AG10803 (cell line): ENCODE results near the gene PKIG.

Source experiments
- DNase-seq: peaks from one replicate; pipeline ENCODE4 v3.0.0; 2010; ENCODE audit warnings: low read depth
- H3K4me3 ChIP-seq: 2 replicates; pipeline ENCODE4 v1.5.1; 2011; ENCODE audit warnings: mild to moderate bottlenecking, low read length, control low read depth
- TF ChIP-seq, protein P1 (sequence below): conservative IDR thresholded peaks from 2 replicates; pipeline ENCODE4 v1.5.1; 2011; ENCODE audit warnings: mild to moderate bottlenecking, low read length, control low read depth, inconsistent platforms

Gene PKIG

DNA sequence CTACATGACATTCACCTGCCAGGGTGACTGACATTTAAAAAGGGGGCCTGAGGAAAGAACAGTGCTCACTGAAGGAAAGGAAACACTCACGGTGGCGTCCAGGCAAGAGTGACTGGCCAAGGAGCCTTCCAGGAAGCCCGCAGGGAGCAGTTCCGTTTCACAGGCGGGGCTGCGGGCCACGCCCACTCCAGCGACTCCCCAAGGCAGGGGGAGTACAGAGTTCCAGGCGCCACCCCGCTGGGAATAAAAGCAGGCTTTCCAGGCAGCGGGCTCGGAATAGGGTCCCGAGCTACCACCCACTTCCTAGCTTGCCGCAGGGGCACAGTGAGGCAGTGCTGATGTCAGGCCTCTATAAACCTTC, 34.2 kb downstream of the PKIG start:
- no peak overlapping the region for H3K4me3 ChIP-seq
- TF ChIP-seq, protein P1, sequence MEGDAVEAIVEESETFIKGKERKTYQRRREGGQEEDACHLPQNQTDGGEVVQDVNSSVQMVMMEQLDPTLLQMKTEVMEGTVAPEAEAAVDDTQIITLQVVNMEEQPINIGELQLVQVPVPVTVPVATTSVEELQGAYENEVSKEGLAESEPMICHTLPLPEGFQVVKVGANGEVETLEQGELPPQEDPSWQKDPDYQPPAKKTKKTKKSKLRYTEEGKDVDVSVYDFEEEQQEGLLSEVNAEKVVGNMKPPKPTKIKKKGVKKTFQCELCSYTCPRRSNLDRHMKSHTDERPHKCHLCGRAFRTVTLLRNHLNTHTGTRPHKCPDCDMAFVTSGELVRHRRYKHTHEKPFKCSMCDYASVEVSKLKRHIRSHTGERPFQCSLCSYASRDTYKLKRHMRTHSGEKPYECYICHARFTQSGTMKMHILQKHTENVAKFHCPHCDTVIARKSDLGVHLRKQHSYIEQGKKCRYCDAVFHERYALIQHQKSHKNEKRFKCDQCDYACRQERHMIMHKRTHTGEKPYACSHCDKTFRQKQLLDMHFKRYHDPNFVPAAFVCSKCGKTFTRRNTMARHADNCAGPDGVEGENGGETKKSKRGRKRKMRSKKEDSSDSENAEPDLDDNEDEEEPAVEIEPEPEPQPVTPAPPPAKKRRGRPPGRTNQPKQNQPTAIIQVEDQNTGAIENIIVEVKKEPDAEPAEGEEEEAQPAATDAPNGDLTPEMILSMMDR: no peak
- no peak for DNase-seq

DNA sequence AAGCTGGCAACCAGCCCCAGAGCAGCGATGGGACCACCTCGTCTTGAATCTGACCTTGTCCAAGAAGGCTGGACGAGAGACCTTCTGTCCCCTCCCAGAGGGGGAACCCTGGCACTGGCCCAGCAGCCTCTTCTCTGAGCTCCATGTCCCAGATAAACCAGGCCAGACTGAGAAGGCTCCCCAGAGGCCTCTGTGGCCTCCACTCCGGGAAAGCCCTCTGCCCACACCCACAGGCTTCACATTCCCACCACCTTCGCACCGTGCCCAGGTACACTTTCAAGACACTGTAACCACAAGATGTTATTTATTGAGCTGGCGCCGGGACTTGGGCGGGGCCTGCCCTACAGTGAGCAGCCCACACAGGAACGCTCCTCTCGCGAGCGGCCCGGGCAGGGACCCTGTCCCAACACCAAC, 35.9 kb downstream of the PKIG start:
- TF ChIP-seq, protein P1: no peak
- no peak overlapping the region for H3K4me3 ChIP-seq
- DNase-seq: no peak

DNA sequence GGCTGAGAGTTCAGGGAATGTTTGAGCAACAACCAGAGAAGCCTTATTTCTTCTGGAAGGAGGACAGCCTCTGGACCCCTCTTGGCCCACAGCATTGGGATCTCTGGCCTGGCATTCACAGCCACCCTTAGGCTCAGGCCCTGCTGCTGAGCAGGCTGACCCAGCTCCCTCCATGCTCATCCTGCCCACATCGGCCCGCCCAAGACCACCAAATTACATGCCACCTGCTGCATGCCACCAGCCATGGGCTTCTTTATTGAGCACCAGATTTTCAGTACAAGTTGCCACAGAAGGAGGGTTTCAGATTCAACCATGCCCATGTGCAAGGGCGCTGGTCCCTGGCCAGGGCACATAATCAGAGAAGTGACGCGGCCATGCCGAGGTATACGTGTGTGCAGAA, 36.9 kb downstream of the PKIG start:
- no peak for DNase-seq
- TF ChIP-seq, protein P1: no peak
- no peak overlapping the region for H3K4me3 ChIP-seq

DNA sequence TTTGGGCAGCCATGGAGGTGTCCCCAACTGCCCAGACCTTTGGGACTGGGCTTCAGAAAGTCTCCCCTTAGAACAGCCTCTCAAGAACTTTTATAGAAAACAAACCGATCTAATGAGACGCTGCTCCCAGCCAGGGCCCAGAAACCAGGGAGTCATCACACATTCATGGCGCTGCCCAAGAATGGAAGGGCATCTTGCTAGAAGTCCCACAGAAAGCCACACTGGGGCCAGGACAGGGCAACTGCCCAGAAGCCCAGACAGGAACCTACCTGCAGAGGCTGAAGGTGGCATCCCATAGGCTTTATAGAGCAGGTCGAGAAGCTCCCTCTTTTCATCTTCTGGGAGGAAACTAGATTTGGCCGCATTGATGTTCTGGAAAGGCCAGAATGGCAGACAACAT, 37.7 kb downstream of the PKIG start:
- TF ChIP-seq, protein P1: no peak
- DNase-seq: no peak
- H3K4me3 ChIP-seq: no peak overlapping the region

DNA sequence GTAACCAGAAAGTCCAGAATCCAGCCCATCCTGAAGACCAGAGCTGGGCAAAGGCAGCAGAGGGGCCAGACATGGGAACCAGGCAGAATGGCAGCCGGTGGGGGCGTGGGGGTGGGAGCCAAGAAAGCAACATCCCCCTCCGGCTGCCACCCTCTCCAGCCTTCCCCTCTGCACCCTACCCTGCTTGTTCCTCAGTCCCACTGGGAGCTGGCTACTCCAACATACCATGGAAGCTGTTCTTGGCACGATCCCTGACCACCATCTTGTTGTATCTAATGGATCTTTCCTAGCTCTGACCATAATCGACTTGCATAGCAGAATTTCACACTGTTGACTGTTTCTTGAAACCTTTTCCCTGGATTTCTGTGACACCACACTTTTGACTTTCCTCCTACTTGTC, 38.9 kb downstream of the PKIG start:
- TF ChIP-seq, protein P1: no peak
- DNase-seq: no peak
- H3K4me3 ChIP-seq: no peak overlapping the region

DNA sequence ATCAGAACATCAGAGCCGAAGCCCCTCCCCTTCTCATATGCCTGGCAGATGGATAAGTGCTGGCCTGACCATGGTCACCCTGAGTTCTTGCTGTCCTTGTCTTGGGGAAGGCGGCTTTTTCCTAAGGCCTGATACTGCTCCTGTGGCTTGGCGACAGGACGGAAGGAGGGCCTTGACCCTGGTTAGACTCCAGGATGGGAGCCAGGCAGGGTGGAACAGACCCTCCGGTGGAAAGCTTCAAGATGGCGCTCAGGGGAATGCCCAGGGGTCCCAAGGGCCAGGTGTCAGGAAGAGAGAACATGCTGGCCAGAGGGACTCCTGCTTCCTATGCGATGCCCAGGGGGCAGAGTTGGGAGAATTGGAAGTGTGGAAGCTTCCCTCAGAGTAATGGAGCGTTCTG, 39.6 kb downstream of the PKIG start:
- H3K4me3 ChIP-seq: no peak overlapping the region
- TF ChIP-seq, protein P1: no peak
- DNase-seq: no peak

DNA sequence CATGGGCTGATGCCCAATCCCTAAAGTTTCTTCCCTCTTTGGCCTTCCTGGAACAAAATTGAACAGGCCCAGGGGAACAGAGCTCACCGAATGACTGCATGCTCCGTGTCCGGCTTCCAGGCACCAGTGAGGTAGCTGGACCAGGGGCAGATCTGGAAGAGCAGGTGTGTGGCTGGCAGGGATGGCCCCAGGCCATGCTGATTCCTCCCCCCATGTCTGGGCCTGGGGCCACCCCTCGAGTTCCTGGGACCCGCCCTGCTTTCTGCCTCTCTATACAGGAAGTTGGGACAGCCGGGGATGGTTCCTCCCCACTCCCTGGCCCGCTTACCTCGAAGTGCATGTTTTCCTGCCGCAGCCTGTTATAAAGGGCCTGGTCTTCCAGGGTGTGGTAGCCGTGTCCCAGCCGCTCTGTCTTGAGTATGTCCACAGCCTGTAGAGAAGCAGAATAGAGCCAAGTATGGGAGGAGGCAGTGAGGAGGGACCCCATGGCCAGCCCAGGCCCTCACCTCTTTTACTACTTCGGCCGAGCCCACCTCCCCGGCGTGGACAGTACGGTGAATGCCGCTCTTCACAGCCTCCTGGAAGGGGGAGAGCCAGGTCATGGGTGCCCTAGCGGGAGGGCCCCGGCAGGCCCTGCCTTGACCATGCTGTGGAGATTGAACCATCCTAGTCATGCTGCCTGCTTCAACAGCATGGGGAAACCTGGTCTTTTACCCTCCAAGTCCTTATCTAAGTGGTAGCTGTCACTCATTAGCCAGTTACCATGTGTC, 40.3 kb downstream of the PKIG start:
- DNase-seq: no peak
- TF ChIP-seq, protein P1: no peak
- no peak overlapping the region for H3K4me3 ChIP-seq
